Upper lobe of left lung (tissue), 6 donors: Measurements from ENCODE around the gene FANCC. TPM values are rescaled to one million over a fixed set of nuclear protein-coding genes. Genes with fewer than 3 reads are reported as not detected.
"Not testable (repeated sequence)": the region's sequence is repeated elsewhere in the genome, so short reads cannot be mapped to it uniquely, and the experiment has no call there.

Experiments
- ATAC-seq, 2 donors: fragments of 200-7000 bp; cut with Tn5 transposase; one replicate each; pipeline ENCODE4 v1.9.1; 2022; ENCODE audit warnings: mild to moderate bottlenecking in 2 of 2, moderate library complexity in 2 of 2; ENCODE audit not compliant: low FRiP score in 2 of 2
- DNase-seq, 2 donors: peaks; one replicate each; pipeline ENCODE4 v3.0.0-alpha.2; 2019 to 2020
- H3K27ac ChIP-seq, 4 donors: fragments of 200-600 bp; sonication (generic); one replicate each; pipeline ENCODE4 v1.5.1; 2016 to 2019
- H3K27me3 ChIP-seq, 4 donors: fragments of 200-600 bp; sonication (generic); one replicate each; pipeline ENCODE4 v1.5.1; 2017 to 2019
- H3K36me3 ChIP-seq, 4 donors: fragments of 200-600 bp; sonication (generic); one replicate each; pipeline ENCODE4 v1.5.1; 2016 to 2019
- H3K4me1 ChIP-seq, 4 donors: fragments of 200-600 bp; sonication (generic); one replicate each; pipeline ENCODE4 v1.5.1; 2018 to 2019
- H3K4me3 ChIP-seq, 4 donors: fragments of 200-600 bp; sonication (generic); one replicate each; pipeline ENCODE4 v1.5.1; 2017 to 2019; ENCODE audit warnings: mild to moderate bottlenecking in 2 of 4, moderate library complexity in 1 of 4
- H3K9me3 ChIP-seq, 4 donors: fragments of 200-600 bp; sonication (generic); one replicate each; pipeline ENCODE4 v1.5.1; 2018 to 2019
- EP300 ChIP-seq, 4 donors: sonication (generic); formaldehyde crosslinking; IDR thresholded peaks; one replicate each; pipeline ENCODE4 v1.5.1; 2017; ENCODE audit warnings: antibody characterized with exemption in 4 of 4, control low read depth in 2 of 4
- POLR2A ChIP-seq, 4 donors: fragments of 450-650 bp; IDR thresholded peaks; one replicate each; pipeline ENCODE4 v1.5.1; 2016 to 2017; ENCODE audit warnings: antibody characterized with exemption in 4 of 4, mild to moderate bottlenecking in 2 of 4
- POLR2AphosphoS5 ChIP-seq, 2 donors: sonication (generic); formaldehyde crosslinking; IDR thresholded peaks; one replicate each; pipeline ENCODE4 v1.5.1; 2017; ENCODE audit warnings: antibody characterized with exemption in 2 of 2
- WGBS, 2 donors: methylation state at CpG; one replicate each; pipeline ENCODE4 v1.1.5; 2017 to 2018; 5-methylcytosine and 5-hydroxymethylcytosine counted together
- total RNA-seq, 6 donors: library from RNA; depleted of rRNA in 4 of 6; stranded (reverse); fragments of >200 nt in 4 of 6; gene quantifications; one replicate each; pipeline versions ENCODE4 v1.1.0 to v1.2.1, GENCODE V29; 2016 to 2021
- TF ChIP-seq, protein P1 (sequence below), 6 experiments: fragments of 450-650 bp in 4 of 6; fragments of 200-600 bp in 2 of 6; sonication (generic) in 2 of 6; IDR thresholded peaks; one replicate each; pipeline ENCODE4 v1.5.1; 2016 to 2019; ENCODE audit warnings: antibody characterized with exemption in 6 of 6
- donor health status: DM: no; HTN: no; CAD: no; lungs with moderate emphysema.
- donor health status: DM: no; HTN: yes; CAD: no; lungs with severe emphysema.

FANCC gene
- total RNA-seq, 6 donors from 2014 or later = 6.7 to 27.2 (median 10.8) TPM

DNA sequence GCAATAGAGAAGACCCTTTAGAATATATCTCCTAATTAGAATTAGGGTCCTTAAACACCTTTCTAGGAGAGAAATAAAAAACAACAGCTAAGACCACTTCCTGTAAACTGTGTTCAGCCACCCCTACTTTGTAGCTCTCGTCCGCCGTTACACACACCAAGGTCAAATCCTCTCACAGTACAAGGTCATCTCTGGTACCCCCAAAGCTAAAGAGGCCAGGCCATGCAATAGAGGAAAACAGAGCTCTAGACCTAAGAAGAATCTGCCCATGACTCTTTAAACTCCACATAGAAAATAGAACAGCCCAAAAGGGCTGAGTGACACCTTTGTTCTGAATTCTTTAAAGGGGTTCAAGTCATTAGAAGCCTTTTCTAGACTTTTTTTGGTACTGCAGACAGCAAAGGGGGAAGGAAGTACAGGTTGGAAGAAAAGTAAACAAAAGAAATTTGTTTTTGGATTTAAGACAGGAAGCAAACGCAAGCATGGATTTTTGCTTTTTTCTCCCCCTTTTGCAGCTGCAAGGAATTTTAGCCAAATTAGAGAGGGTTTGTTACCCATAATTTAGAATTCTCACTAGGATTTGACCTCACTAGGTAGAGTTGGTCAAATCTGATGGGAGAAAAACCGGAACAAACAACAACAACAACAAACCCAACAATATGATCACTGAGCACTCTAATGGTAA is 13.4 kb upstream of the FANCC start:
- Histone ChIP-seq H3K27ac (no peak overlapping the region), H3K4me1 (no peaks in the 10 kb centered on the region), H3K27me3 (no peaks in the 10 kb centered on the region), H3K9me3 (peaks cover 0 to 6% (median 2%) of the 10 kb centered on the region in 4 donors), H3K36me3 (no peaks in the 10 kb centered on the region), H3K4me3 (no peak overlapping the region)
- DNase-seq = no peak
- ATAC-seq = no peak
- 81 to 83% methylated on average over 5 of the region's 5 CpGs for WGBS, 2 donors
- TF ChIP-seq, protein P1, sequence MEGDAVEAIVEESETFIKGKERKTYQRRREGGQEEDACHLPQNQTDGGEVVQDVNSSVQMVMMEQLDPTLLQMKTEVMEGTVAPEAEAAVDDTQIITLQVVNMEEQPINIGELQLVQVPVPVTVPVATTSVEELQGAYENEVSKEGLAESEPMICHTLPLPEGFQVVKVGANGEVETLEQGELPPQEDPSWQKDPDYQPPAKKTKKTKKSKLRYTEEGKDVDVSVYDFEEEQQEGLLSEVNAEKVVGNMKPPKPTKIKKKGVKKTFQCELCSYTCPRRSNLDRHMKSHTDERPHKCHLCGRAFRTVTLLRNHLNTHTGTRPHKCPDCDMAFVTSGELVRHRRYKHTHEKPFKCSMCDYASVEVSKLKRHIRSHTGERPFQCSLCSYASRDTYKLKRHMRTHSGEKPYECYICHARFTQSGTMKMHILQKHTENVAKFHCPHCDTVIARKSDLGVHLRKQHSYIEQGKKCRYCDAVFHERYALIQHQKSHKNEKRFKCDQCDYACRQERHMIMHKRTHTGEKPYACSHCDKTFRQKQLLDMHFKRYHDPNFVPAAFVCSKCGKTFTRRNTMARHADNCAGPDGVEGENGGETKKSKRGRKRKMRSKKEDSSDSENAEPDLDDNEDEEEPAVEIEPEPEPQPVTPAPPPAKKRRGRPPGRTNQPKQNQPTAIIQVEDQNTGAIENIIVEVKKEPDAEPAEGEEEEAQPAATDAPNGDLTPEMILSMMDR (IDR thresholded peaks at IDR 0.05) = no peak
- TF ChIP-seq POLR2AphosphoS5 (IDR thresholded peaks at IDR 0.05) = no peak
- no peak for TF ChIP-seq EP300 (IDR thresholded peaks at IDR 0.05)
- no peak for TF ChIP-seq POLR2A (IDR thresholded peaks at IDR 0.05)

DNA sequence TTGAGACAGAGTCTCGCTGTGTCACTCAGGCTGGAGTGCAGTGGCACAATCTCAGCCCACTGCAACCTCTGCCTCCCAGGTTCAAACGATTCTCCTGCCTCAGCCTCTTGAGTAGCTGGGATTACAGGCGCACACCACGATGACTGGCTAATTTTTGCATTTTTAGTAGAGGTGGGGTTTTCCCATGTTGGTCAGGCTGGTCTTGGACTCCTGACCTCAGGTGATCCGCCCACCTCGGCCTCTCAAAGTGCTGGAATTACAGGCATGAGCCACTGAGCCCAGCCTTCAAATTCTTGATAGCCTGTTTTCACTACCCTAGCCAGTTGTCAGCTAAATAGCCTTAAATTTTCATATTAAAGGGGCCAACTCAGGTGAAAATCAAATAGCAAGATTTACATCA is 11.6 kb upstream of the FANCC start:
- H3K4me1 ChIP-seq, DNase-seq, H3K36me3 ChIP-seq, H3K27ac ChIP-seq, H3K9me3 ChIP-seq, H3K4me3 ChIP-seq, H3K27me3 ChIP-seq, ATAC-seq: not testable (repeated sequence)
- 71 to 83% methylated on average over 6 of the region's 6 CpGs for WGBS, 2 donors

DNA sequence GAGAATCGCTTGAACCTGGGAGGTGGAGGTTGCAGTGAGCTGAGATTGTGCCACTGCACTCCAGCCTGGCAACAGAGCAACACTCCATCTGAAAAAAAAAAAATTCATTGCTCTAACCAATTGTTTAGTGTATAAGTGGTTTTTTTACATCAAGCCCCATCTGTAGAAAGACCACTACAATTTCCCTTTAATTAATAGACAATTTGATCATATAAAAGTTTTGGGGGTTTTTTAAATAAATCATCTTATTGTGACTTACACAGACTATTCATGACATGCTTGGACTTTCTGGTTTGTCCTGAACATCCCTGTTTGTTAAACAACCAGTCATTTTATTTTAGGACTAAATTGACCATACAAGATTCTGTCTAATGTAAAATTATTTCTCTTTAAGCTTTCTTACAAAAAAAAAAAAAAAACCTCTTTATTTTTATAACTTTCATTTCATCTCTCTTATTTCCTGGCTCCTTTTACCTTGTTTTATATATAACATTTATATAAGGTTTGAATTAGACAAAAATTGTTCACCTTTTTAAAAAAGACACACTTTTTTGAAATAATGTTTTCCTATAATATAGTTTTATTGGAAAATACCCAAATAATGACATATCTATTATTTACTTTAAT is 9.8 kb upstream of the FANCC start:
- peaks cover 0 to 6% (median 2%) of the 10 kb centered on the region in 4 donors for H3K9me3 ChIP-seq
- ATAC-seq (no peak), DNase-seq (no peak)
- H3K27me3 ChIP-seq = no peaks in the 10 kb centered on the region
- no peaks in the 10 kb centered on the region for H3K4me1 ChIP-seq
- H3K4me3 ChIP-seq = no peak overlapping the region
- H3K36me3 ChIP-seq = no peaks in the 10 kb centered on the region
- no peak overlapping the region for H3K27ac ChIP-seq
- WGBS, 2 donors = 38 to 71% methylated on average over 1 of the region's 1 CpG
- TF ChIP-seq POLR2A (IDR thresholded peaks at IDR 0.05) (no peak), POLR2AphosphoS5 (IDR thresholded peaks at IDR 0.05) (no peak), EP300 (IDR thresholded peaks at IDR 0.05) (no peak)
- TF ChIP-seq, protein P1 (IDR thresholded peaks at IDR 0.05) = no peak

DNA sequence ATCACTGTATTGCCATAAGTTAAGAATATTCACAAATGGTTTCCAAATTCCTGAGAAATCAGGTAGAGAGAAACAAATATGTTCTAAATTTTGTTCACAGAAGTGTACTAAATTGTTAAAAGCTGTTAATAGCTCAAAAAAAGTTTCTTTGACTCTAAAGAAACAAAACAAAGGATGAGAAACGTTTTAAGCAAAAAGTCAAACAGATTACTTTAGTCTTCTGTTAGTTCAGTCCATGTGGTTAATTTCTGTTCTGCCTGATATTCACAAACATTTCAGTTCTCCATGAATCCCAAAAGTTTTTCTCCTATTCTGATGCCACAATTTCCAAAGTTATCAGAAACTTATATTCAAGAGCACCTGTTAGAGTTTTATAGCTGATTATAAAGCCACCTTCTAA is 7.7 kb upstream of the FANCC start:
- no peak for DNase-seq
- H3K4me1 ChIP-seq = no peaks in the 10 kb centered on the region
- no peaks in the 10 kb centered on the region for H3K27me3 ChIP-seq
- WGBS, 2 donors = 62 to 77% methylated on average over 1 of the region's 1 CpG
- TF ChIP-seq EP300 (IDR thresholded peaks at IDR 0.05) = no peak
- TF ChIP-seq POLR2A (IDR thresholded peaks at IDR 0.05) = no peak
- TF ChIP-seq, protein P1 (IDR thresholded peaks at IDR 0.05) = no peak
- no peak for TF ChIP-seq POLR2AphosphoS5 (IDR thresholded peaks at IDR 0.05)
- H3K36me3 ChIP-seq = no peaks in the 10 kb centered on the region
- no peak overlapping the region for H3K27ac ChIP-seq
- H3K9me3 ChIP-seq = peaks cover 0 to 6% (median 2%) of the 10 kb centered on the region in 4 donors
- H3K4me3 ChIP-seq = no peak overlapping the region
- no peak for ATAC-seq

DNA sequence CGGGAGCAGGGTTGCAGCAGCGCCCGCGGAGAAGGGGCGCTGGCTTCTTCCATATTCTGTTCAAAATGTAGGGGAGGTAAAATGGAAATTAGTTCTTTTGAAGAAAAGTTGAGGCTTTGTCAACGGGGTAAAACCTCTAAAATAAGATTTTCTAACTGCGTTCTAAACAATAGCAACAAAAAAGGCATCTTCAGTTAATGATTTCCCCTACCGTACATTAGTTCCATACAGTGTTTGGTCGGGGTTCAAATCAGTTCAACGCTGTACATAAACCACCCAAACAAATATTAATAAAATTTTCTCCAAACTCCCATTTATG is 343 bp upstream of the FANCC start:
- TF ChIP-seq, protein P1 (IDR thresholded peaks at IDR 0.05) = no peak
- TF ChIP-seq EP300 (IDR thresholded peaks at IDR 0.05) (no peak), POLR2A (IDR thresholded peaks at IDR 0.05) (peak in 1 of 4 donors; percentile 33), POLR2AphosphoS5 (IDR thresholded peaks at IDR 0.05) (peak in 1 of 2 donors; percentile 16)
- no peaks in the 10 kb centered on the region for H3K9me3 ChIP-seq
- DNase-seq (no peak), ATAC-seq (no peak)
- peak overlapping the region; percentile 88 to 99 (median 91) for H3K4me3 ChIP-seq
- H3K36me3 ChIP-seq = no peaks in the 10 kb centered on the region
- H3K27ac ChIP-seq = peak overlapping the region; percentile 88 to 99 (median 96)
- H3K27me3 ChIP-seq = no peaks in the 10 kb centered on the region
- peaks cover 6 to 28% (median 9%) of the 10 kb centered on the region in 4 donors for H3K4me1 ChIP-seq
- WGBS, 2 donors = 8 to 9% methylated on average over 10 of the region's 10 CpGs
